VCaP (cell line): Measurements from ENCODE around the gene SH3GL3.

Experiments
- H3K27ac ChIP-seq: fragments of 450-650 bp; 2 replicates; pipeline ENCODE4 v1.5.1; 2017
- TF ChIP-seq, protein P1 (sequence below): fragments of 450-650 bp; conservative IDR thresholded peaks from 2 replicates; pipeline ENCODE4 v1.5.1; 2017; ENCODE audit warnings: mild to moderate bottlenecking, moderate library complexity

Gene SH3GL3

DNA sequence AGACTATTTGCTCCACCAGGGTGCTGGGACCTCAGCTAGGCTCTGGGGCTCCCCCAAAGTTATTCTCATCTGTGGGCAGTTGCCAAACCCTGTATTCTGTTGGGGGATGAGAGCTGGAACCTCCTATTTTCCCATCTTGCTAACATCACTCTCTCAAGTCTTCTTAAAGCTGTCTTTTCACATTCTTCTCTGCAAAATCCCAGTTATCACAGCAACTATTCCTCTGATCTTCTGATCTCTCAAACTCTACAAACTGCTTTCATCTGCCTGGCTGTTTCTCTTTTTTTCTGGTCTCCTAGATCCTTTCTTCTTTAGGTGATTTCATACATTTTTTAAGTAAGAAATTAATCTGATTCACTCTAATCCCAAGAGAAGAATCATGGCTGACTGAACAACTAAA is 196.1 kb downstream of the SH3GL3 start:
- H3K27ac ChIP-seq, result no peak overlapping the region
- TF ChIP-seq, protein P1, sequence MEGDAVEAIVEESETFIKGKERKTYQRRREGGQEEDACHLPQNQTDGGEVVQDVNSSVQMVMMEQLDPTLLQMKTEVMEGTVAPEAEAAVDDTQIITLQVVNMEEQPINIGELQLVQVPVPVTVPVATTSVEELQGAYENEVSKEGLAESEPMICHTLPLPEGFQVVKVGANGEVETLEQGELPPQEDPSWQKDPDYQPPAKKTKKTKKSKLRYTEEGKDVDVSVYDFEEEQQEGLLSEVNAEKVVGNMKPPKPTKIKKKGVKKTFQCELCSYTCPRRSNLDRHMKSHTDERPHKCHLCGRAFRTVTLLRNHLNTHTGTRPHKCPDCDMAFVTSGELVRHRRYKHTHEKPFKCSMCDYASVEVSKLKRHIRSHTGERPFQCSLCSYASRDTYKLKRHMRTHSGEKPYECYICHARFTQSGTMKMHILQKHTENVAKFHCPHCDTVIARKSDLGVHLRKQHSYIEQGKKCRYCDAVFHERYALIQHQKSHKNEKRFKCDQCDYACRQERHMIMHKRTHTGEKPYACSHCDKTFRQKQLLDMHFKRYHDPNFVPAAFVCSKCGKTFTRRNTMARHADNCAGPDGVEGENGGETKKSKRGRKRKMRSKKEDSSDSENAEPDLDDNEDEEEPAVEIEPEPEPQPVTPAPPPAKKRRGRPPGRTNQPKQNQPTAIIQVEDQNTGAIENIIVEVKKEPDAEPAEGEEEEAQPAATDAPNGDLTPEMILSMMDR, result no peak

DNA sequence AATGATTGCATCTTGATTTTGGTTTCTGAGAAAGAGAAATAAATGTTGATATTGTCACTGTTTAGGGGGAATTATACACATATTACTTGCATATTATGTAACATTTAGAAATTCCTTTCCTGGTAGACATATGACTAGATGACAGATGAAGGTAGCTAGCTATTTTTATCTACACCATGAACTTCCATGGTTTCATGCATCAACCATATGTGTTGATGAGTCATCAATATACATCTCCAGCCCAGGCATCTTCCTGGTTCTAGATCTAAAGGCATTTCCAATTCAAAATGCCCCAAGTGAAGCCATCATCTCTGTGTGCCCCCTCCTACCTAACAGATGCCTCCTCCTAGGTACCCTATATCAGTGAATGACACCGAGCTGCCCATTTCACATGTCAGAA is 197.3 kb downstream of the SH3GL3 start:
- TF ChIP-seq, protein P1, result no peak
- no peak overlapping the region for H3K27ac ChIP-seq

DNA sequence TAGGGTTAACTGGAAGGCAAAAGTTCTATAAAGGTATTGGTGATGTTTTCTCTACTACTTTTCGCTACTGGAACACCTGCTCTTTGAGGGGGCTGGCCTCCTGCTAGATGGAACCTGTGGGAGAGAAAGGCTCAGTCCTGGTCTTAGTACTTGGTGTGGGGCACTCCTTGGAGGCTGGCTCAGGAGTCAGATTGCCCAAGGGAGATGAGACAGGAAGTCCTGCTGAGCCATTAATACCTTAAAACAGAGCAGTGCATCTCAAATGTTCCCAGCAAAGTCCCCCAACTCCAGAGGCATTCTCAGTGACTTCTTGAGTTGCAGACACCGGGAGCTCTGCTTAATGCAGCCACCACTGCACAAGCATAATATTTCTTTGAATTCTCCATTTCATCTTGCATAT is 203.7 kb downstream of the SH3GL3 start:
- H3K27ac ChIP-seq, result no peak overlapping the region
- TF ChIP-seq, protein P1, result no peak

DNA sequence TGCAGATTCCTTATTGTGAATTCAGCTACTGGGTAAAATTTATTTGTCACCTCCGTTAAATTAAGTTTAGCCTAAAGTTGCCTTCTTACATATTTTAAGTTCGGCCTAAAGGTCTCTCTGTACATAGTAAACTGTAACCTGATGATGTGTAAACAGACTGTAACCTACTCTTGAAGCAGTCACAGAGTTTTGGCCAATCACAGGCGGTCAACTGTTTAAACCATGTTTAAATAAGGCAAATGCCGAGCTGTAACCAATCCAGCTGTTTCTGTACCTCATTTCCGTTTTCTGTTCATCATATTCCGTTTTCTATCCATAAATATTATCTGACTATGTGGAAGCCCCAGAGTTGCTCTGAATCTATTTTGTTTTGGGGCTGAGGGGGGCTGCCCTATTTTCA is 204.4 kb downstream of the SH3GL3 start:
- no peak overlapping the region for H3K27ac ChIP-seq
- TF ChIP-seq, protein P1, result no peak

DNA sequence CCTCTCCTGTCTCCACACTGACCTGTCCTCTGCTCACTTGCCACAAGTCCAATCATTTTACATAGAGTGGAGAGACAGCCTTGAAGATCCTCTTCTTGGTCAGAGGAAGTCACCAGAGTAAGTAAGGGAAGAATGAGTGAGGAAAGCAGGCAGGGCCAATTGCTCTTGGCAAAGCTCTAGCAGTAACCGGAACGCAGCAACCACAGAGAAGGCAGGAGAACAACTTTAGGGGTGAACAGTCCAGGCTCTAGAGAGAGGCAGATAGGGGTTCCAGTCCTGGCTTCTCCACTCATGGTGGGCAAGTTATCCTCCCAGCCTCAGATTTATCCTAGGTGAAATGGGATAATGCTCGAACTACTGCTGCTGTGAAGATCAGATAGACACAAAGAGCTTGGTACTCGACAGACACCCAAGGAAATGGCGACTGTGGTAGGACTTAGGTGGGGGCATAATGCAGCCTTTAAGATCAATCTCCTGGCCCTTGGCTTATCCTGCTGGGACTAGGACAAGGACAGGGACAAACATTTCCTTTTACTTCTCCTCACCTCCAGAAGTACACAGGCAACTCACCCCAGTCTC is 205.6 kb downstream of the SH3GL3 start:
- TF ChIP-seq, protein P1, result no peak
- H3K27ac ChIP-seq, result peak overlapping the region; percentile 74

DNA sequence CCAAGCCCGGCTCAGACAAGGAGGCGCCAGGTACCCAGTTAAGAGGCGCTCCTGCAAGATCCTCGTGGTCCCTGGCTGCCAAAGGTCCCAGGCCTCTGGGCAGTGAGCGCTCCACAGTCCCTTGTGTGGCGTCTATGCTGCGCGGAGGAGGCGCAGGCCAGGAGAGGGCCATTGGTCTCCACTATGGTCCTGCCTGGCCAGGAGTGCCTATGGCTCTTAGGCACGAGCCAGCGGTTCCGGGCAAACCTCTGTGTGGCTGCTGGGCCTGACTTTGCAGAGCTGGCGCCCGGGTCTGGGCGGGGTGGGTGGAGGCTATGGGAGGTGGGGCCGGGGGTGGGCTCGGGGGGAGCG is 206.1 kb downstream of the SH3GL3 start:
- TF ChIP-seq, protein P1, result no peak
- H3K27ac ChIP-seq, result peak overlapping the region; percentile 74

DNA sequence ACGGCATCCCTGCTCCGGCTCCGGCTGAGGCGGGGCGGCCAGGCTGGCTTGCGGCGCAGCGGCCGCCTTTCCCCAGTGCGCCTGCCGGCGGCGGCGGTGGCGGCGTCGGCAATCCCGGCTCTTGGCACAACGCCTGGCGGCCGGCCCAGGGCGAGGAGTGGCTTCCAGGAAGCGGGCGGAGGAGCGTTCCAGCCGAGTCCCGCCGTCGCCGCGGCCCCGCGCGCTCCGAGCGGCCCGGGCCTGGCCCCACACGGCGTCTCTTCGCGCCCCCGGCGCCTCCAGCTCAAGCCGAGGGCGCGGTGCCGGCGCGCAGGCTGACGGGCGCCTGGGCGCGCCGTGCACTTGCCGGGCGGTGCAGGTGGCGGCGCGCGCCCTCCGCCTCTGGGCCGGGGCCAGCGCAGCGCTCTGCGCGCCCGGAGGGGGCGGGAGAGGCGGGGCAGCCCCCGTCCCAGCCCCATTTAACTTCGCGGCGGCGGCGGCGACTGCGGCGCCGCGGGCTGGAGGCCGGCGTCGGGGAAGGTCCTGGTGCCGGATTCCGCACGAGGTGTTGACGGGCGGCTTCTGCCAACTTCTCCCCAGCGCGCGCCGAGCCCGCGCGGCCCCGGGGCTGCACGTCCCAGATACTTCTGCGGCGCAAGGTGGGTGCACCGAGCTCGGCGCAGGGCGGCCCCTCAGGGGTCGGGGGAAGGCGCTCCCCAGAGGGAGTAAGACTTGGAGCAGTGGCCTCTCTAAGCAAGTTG is 206.7 kb downstream of the SH3GL3 start, which contains the start of gene ADAMTSL3:
Gene ADAMTSL3 (plus strand): TSS at position 485 of the 740 bp plus-strand sequence. CDS start 1,639 bp downstream, outside the sequence.
- TF ChIP-seq, protein P1, result peak; percentile 46
- peak within 1 kb of the TSS; percentile 74 for H3K27ac ChIP-seq
